ENCODE data around the gene SMARCAD1.
"Not testable (repeated sequence)": the region's sequence is repeated elsewhere in the genome, so short reads cannot be mapped to it uniquely, and the experiment has no call there.

The SMARCAD1 gene

DNA sequence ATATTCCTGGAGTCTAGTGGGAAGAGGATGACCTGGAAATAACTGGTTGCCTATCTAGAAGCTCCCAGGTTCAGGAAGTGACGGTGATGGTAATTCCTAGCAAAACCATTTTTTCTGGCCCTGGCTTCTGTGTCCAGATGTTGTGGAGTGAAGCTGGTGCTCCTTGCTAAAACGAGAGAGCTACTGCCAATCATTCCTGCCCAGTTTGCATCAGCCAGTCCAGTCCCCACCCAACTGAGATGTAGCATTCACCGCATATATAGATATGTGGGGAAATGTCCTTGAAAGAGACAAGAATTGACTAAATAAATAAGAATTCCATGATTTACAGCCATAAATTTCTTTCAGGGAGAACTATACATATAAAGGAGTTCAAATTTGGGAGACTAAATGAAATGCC is 128.6 kb downstream of the SMARCAD1 start:
- no peak for DNase-seq (ENCODE audit: low read depth)
- TF ChIP-seq, protein P1, sequence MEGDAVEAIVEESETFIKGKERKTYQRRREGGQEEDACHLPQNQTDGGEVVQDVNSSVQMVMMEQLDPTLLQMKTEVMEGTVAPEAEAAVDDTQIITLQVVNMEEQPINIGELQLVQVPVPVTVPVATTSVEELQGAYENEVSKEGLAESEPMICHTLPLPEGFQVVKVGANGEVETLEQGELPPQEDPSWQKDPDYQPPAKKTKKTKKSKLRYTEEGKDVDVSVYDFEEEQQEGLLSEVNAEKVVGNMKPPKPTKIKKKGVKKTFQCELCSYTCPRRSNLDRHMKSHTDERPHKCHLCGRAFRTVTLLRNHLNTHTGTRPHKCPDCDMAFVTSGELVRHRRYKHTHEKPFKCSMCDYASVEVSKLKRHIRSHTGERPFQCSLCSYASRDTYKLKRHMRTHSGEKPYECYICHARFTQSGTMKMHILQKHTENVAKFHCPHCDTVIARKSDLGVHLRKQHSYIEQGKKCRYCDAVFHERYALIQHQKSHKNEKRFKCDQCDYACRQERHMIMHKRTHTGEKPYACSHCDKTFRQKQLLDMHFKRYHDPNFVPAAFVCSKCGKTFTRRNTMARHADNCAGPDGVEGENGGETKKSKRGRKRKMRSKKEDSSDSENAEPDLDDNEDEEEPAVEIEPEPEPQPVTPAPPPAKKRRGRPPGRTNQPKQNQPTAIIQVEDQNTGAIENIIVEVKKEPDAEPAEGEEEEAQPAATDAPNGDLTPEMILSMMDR (IDR thresholded peaks at IDR 0.05; ENCODE audit: control insufficient read depth, insufficient read depth, low read depth, low read length, missing control alignments): no peak
- H3K4me3 ChIP-seq (ENCODE audit: control insufficient read depth, low read depth, low read length): no peak overlapping the region

GRCh38 chr4:94336791-94337190 is 129.1 kb downstream of the SMARCAD1 start:
- DNase-seq (ENCODE audit: low read depth); H3K4me3 ChIP-seq (ENCODE audit: control insufficient read depth, low read depth, low read length): not testable (repeated sequence)

DNA sequence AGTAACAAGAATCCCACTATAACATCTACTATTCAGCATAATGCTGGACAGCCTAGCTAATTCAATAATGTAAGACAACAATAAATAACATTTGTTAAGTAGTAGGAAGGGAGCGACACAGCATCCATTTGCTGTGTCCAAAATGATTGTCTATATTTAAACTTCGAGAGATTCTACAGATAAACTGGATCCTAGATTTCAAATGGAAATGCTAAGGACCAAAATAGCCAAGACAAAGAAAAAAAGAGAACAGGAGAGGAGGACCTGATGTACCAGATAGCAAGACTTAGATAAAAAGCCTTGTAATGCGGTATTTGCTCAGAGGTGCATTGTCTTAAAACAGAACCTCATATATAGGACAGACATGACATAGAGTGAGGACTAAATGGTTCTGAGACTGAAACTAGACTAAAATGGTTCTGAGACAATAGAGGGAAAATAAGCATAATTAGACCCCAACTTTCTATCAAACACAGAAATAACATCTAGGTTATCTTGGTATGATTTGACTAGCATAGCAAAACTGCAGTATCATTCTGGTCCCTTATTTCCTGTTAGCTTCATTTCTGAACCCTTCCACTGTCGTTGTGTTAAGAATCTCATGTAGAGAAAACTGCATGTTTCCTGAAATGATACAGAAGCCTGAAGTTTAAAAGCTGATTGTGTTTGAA is 131.2 kb downstream of the SMARCAD1 start:
- no peak for DNase-seq (ENCODE audit: low read depth)
- H3K4me3 ChIP-seq (ENCODE audit: control insufficient read depth, low read depth, low read length): no peak overlapping the region
- TF ChIP-seq, protein P1 (IDR thresholded peaks at IDR 0.05; ENCODE audit: control insufficient read depth, insufficient read depth, low read depth, low read length, missing control alignments): no peak

DNA sequence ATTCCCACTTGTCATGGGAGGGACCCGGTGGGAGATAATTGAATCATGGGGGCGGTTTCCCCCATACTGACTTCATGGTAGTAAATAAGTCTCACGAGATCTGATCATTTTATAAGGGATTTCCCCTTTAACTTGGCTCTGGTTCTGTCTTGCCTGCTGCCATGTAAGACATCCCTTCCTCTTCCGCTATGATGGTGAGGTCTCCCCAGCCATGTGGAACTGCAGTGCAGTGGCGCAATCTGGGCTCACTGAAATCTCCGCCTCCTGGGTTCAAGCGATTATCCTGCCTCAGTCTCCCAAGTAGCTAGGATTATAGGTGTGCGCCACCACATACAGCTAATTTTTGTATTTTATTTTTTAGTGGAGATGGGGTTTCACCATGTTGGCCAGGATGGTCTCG is 132.1 kb downstream of the SMARCAD1 start:
- H3K4me3 ChIP-seq (ENCODE audit: control insufficient read depth, low read depth, low read length): no peak overlapping the region
- no peak for DNase-seq (ENCODE audit: low read depth)
- TF ChIP-seq, protein P1 (IDR thresholded peaks at IDR 0.05; ENCODE audit: control insufficient read depth, insufficient read depth, low read depth, low read length, missing control alignments): no peak

Data from AG09309 (cell line).